GM19099 (cell line): Measurements from ENCODE around the gene PLCD1.

Source experiments
- POLR2A ChIP-seq: IDR thresholded peaks from 3 replicates; pipeline ENCODE4 v1.6.1; 2011; ENCODE audit warnings: low read depth; ENCODE audit not compliant: insufficient read length; ENCODE audit errors: extremely low read depth

PLCD1 gene

DNA sequence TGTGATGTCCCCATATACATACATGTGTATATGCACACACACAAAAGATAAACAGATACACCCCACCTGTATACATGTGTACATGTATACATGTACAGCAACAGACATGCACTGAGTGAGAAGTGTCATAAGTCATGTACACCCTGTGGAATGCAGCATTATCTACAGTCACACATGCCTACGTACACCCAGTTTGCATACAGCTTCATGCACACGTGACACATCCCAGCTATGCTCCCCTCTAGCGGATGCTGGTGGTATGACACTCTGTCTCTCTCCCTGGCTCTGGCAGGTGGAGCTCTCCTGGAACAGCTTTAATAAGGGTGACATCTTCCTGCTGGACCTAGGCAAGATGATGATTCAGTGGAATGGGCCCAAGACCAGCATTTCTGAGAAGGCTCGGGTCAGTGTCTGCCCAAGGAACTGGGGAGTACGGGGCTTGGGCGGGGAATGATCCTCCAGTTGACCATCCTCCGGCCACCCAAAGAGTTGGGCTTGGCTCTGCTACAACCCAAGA, 32.6 kb downstream of the PLCD1 start:
- TF ChIP-seq POLR2A = no peak

GRCh38 chr3:37995652-37996641, 33.5 kb downstream of the PLCD1 start:
- no peak for TF ChIP-seq POLR2A

DNA sequence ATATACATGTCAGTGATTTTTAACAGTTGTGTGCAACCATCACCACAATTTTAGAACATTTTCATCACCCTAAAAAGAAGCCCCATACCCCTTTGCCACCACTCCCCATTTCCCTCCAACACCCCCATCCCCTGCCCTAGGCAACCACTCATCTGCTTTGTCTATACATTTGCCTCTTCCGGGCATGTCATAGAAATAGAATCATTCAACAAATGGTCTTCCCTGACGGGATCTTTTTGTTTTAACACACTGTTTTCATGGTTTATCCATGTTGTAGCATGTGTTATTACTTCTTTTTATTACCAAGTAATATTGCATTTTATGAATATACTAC, 34.8 kb downstream of the PLCD1 start:
- no peak for TF ChIP-seq POLR2A

- peak; percentile 94 for TF ChIP-seq POLR2A
These were observed 35.4 kb downstream of the PLCD1 start for GRCh38 chr3:37993820-37994638.

DNA sequence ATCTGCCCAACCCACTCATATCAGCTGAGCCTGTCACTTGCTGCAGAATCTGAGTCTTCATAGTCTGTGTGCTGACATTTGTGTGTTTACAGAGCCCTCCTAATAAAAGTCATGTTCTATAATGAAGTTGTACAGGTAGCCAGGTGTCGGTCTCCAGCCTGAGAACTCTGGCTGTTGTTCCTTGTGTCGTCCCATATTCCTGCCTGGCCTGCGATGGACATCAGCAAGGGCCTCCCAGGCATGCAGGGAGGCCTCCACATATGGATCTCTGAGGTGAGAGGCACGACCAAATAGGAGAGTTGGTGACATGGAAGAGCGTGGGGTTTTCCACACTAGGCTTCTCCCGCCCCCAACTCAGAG, 36.0 kb downstream of the PLCD1 start:
- no peak for TF ChIP-seq POLR2A

DNA sequence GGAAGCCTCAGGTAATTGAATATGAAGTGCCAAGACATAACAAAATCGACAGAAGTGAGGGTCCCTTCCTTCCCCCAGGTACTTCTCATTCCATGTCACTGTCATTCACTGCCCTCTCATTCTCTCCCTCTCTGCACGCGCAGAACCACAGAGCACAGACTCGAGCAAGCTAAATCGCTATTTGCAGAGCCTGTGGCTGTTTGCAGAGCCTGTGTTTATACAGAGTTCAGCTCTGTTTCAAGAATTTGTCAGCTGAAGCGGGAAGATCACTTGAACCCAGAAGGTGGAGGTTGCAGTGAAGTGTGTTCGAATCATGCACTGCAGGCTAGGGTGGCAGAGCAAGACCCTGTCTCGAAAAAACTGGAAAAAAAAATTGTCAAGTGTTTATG, 36.4 kb downstream of the PLCD1 start:
- TF ChIP-seq POLR2A = no peak

DNA sequence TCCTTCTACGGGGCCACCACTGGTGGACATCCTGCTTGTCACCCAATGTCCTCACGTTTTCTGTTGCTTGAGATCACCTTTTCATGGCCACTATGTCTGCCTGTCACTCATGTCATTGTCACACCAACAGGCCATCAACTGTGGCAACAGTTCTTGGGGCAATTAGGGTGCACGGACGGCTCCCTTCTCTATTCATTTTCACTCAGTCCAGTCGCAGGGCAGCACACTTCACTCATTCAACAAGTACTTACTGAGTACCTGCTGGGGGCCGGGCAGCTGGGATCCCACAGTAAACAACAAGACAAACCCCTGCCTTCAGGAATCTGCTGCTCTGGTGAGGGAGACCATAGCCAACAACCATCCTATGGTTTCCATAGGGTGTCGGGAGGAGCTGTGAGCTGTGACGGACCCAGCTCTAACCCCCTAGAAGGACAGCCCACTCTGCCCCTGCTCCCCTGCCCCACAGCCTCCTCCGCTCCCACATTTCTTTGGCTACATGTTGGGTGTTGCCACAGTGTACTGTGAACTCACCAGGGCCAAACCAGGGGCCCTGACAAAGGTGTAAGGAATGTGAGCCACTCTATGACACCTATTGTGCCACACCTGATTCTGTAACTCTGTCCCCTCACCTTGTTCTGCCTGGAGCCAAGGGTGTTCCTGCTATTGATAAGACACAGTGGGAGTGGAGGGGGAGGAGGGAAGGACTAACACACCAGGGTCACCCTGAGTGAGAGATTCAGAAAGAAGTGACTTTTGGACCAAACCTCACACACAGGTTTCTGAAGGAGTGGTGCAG, 37.0 kb downstream of the PLCD1 start:
- no peak for TF ChIP-seq POLR2A

DNA sequence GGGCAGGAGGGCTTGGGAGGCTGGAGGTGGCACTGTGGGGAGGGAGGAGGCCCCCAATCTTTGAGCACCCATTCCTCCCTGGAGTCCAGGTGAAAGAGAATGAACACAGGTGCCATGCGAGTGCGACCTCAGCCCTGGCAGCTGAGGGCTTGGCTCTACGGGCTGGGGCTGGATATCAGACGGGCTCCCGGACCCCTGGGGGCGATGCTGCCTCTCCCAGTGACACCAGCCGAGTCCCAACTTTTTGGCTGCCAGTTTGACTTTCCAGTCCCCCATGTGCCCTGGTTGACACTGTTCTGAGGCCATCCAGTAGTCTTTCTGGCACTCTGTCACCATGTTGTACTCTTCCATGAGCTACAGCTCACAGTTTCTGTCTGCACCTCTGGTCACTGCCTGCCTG, 37.6 kb downstream of the PLCD1 start:
- no peak for TF ChIP-seq POLR2A

- no peak for TF ChIP-seq POLR2A
These were observed 38.3 kb downstream of the PLCD1 start for GRCh38 chr3:37991109-37991508.

GRCh38 chr3:37990527-37990926, 38.9 kb downstream of the PLCD1 start, which contains the start of gene VILL:
VILL (plus strand) TSS chr3:37990786; CDS start chr3:37993673, 2,887 bp downstream.
- TF ChIP-seq POLR2A = no peak

- no peak for TF ChIP-seq POLR2A
These were observed 39.5 kb downstream of the PLCD1 start for GRCh38 chr3:37989821-37990480.

- no peak for TF ChIP-seq POLR2A
These were observed 40.4 kb downstream of the PLCD1 start for GRCh38 chr3:37988931-37989525.

DNA sequence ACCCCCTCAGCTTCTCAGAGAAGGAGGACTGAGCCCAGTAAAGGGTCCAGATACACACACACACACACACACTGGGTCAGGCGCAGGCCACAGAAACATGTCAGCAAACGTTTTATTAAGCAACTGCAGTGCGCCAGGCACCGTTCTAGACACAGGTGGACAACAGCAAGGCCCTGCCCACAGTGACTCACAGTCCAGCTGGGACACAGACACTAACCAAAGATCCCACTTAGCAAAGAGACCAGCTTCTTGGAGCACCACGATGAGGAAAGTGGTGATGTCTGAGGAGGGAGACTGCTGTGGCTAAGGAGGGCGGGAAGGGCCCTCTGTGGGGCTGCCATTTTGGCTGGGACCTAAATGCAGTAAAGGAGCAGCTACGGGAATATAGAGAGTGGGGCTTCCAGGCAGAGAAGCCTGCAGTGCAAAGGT, 41.7 kb downstream of the PLCD1 start:
- TF ChIP-seq POLR2A = no peak

GRCh38 chr3:37987315-37987697, 42.1 kb downstream of the PLCD1 start:
- no peak for TF ChIP-seq POLR2A
